ENCODE results near the gene KIAA1328. TPM values are rescaled to one million over a fixed set of nuclear protein-coding genes. Genes with fewer than 3 reads are reported as not detected.

Gene KIAA1328
- total and polyA plus RNA-seq, 2 donors (not counting 3 experiments of a cell fraction or from before 2014, with no cell fraction given), result 2.7 to 6.5 TPM

GRCh38 chr18:36821681-36822080 is 7.2 kb upstream of the KIAA1328 start:
- Histone ChIP-seq H3K9ac (replicated peaks; ENCODE audit: extremely low read depth, insufficient read depth, low read length) (no peak overlapping the region), H3K4me1 (ENCODE audit: control insufficient read depth, extremely low read depth, insufficient read depth, low read length) (peaks cover 7% of the 10 kb centered on the region), H3K4me2 (ENCODE audit: insufficient read depth, low read length) (no peak overlapping the region), H2AFZ (ENCODE audit: low read depth, low read length) (no peak overlapping the region), H3K9me3 (replicated peaks; ENCODE audit: control insufficient read depth, insufficient read depth, low read length) (no peaks in the 10 kb centered on the region), H3K9me1 (replicated peaks; ENCODE audit: control insufficient read depth, extremely low read depth, insufficient read depth, low read length) (no peaks in the 10 kb centered on the region), H3K27ac (ENCODE audit: insufficient read depth, low read depth, low read length) (no peak overlapping the region), H4K20me1 (replicated peaks; ENCODE audit: control insufficient read depth, extremely low read depth, insufficient read depth, low read length) (no peaks in the 10 kb centered on the region), H3K4me3 (replicated peaks in 1 of 3; ENCODE audit: insufficient read depth in 1 of 3, low read depth in 1 of 3, low read length in 3 of 3) (no peak overlapping the region), H3K27me3 (ENCODE audit: control insufficient read depth in 2 of 2, insufficient read depth in 2 of 2, low read length in 2 of 2) (no peaks in the 10 kb centered on the region), H3K36me3 (ENCODE audit: control insufficient read depth in 2 of 2, extremely low read depth in 1 of 2, insufficient read depth in 2 of 2, low read length in 2 of 2) (peaks cover 9 to 10% of the 10 kb centered on the region in 2 experiments), H3K79me2 (ENCODE audit: control insufficient read depth, insufficient read depth, low read length) (peaks cover 28% of the 10 kb centered on the region)
- DNase-seq (ENCODE audit: low read depth, low spot score) (no peak), FAIRE-seq (no peak)
- dilution Hi-C loops (cut with MboI; ENCODE audit: extremely low pct_ligation_motif_present, low sequenced_read_pairs), result no loop called here
- intact Hi-C loops (cut with micrococcal nuclease), result no loop called here
- TF ChIP-seq CTCF (IDR thresholded peaks at IDR 0.05; ENCODE audit: extremely low read depth in 1 of 2, insufficient read depth in 1 of 2, low read depth in 1 of 2, low read length in 2 of 2) (no peak), POLR2A (IDR thresholded peaks at IDR 0.05; ENCODE audit: low read depth, low read length) (no peak), JUN (IDR thresholded peaks at IDR 0.05; ENCODE audit: borderline replicate concordance, insufficient read depth, insufficient read length, low read depth) (no peak), POLR2AphosphoS5 (IDR thresholded peaks at IDR 0.05; ENCODE audit: insufficient read depth, low read depth, low read length) (no peak), MAX (IDR thresholded peaks at IDR 0.05; ENCODE audit: insufficient read depth, insufficient read length) (no peak), MYC (IDR thresholded peaks at IDR 0.05; ENCODE audit: low read depth, low read length) (no peak), EZH2 (IDR thresholded peaks at IDR 0.05; ENCODE audit: borderline replicate concordance, low read depth, low read length, severe bottlenecking) (no peak), FOS (IDR thresholded peaks at IDR 0.05; ENCODE audit: borderline replicate concordance, insufficient read depth, low read length) (no peak), GATA2 (IDR thresholded peaks at IDR 0.05; ENCODE audit: insufficient read depth, insufficient read length, low read depth, low read length) (no peak)
- no TSS peak for BruUV-seq (replicated peaks)
- ChIA-PET POLR2A (no interaction called here), CTCF (interaction anchor here (1.4 kb wide), 1 partner anchor 134 kb away, joined by 3 read pairs; no protein-coding TSS in a partner anchor)
